ENCODE data around the gene ASCL2.
"Not testable (repeated sequence)": the region's sequence is repeated elsewhere in the genome, so short reads cannot be mapped to it uniquely, and the experiment has no call there.

Gene ASCL2

GRCh38 chr11:2296913-2297622 is 26.7 kb upstream of the ASCL2 start:
- no peak for DNase-seq

GRCh38 chr11:2295971-2296912 is 25.9 kb upstream of the ASCL2 start:
- no peak for DNase-seq

- no peak for DNase-seq
These were observed 24.5 kb upstream of the ASCL2 start for GRCh38 chr11:2294926-2295290.

GRCh38 chr11:2293984-2294925 is 23.9 kb upstream of the ASCL2 start:
- DNase-seq = no peak

- DNase-seq = no peak
These were observed 23.2 kb upstream of the ASCL2 start for GRCh38 chr11:2293531-2293971.

GRCh38 chr11:2290351-2290841 is 20.0 kb upstream of the ASCL2 start:
- DNase-seq = no peak

GRCh38 chr11:2289859-2290258 is 19.5 kb upstream of the ASCL2 start:
- DNase-seq = no peak

- DNase-seq = no peak
These were observed 19.0 kb upstream of the ASCL2 start for GRCh38 chr11:2289350-2289749.

- no peak for DNase-seq
These were observed 16.7 kb upstream of the ASCL2 start for GRCh38 chr11:2287091-2287490.

- not testable (repeated sequence) for DNase-seq
These were observed 16.0 kb upstream of the ASCL2 start for GRCh38 chr11:2286350-2286749.

GRCh38 chr11:2280208-2280607 is 9.8 kb upstream of the ASCL2 start:
- no peak for DNase-seq

GRCh38 chr11:2277933-2278523 is 7.6 kb upstream of the ASCL2 start:
- DNase-seq = no peak

GRCh38 chr11:2277008-2277346 is 6.6 kb upstream of the ASCL2 start:
- DNase-seq = no peak

GRCh38 chr11:2276280-2277007 is 6.1 kb upstream of the ASCL2 start:
- no peak for DNase-seq

GRCh38 chr11:2275334-2276279 is 5.2 kb upstream of the ASCL2 start:
- no peak for DNase-seq

- DNase-seq = no peak
These were observed 3.4 kb upstream of the ASCL2 start for GRCh38 chr11:2273771-2274170.

- DNase-seq = no peak
These were observed 2.9 kb upstream of the ASCL2 start for GRCh38 chr11:2273311-2273710.

GRCh38 chr11:2272946-2273280 is 2.5 kb upstream of the ASCL2 start:
- no peak for DNase-seq

- no peak for DNase-seq
These were observed 2.0 kb upstream of the ASCL2 start for GRCh38 chr11:2272228-2272945.

Data from cortex of kidney (tissue), 1 donor.